Stimulated activated CD8-positive, alpha-beta memory T cell treated with anti-CD3 and anti-CD28 coated beads, Interleukin-7, amount 100 ng/mL, for 1 hour (primary cell): Measurements from ENCODE around the gene ZNF385D.
"Not testable (repeated sequence)": the region's sequence is repeated elsewhere in the genome, so short reads cannot be mapped to it uniquely, and the experiment has no call there.

Experiments used
- DNase-seq, 2 donors: peaks; one replicate each; pipeline ENCODE4 v3.0.0-alpha.2; 2020; ENCODE audit warnings: low read depth in 2 of 2

Gene ZNF385D

GRCh38 chr3:21446027-21446426 is 305.0 kb downstream of the ZNF385D start:
- no peak for DNase-seq

GRCh38 chr3:21441821-21442220 is 309.2 kb downstream of the ZNF385D start:
- DNase-seq, result no peak

- DNase-seq, result no peak
Measured at GRCh38 chr3:21436835-21437234, 314.2 kb downstream of the ZNF385D start.

- no peak for DNase-seq
Measured at GRCh38 chr3:21435871-21436270, 315.1 kb downstream of the ZNF385D start.

GRCh38 chr3:21434310-21434709 is 316.7 kb downstream of the ZNF385D start:
- DNase-seq, result no peak

GRCh38 chr3:21433751-21434150 is 317.3 kb downstream of the ZNF385D start:
- no peak for DNase-seq

- no peak for DNase-seq
Measured at GRCh38 chr3:21426920-21427319, 324.1 kb downstream of the ZNF385D start.

- DNase-seq, result no peak
Measured at GRCh38 chr3:21425715-21426114, 325.3 kb downstream of the ZNF385D start.

GRCh38 chr3:21421096-21421495 is 329.9 kb downstream of the ZNF385D start:
- no peak for DNase-seq

GRCh38 chr3:21417991-21418390 is 333.0 kb downstream of the ZNF385D start:
- DNase-seq, result no peak

GRCh38 chr3:21414506-21414905 is 336.5 kb downstream of the ZNF385D start:
- no peak for DNase-seq

- no peak for DNase-seq
Measured at GRCh38 chr3:21411058-21411457, 340.0 kb downstream of the ZNF385D start.

GRCh38 chr3:21409401-21409800 is 341.6 kb downstream of the ZNF385D start:
- no peak for DNase-seq

GRCh38 chr3:21407743-21408142 is 343.3 kb downstream of the ZNF385D start:
- DNase-seq, result no peak

GRCh38 chr3:21405671-21406667 is 345.0 kb downstream of the ZNF385D start:
- DNase-seq, result no peak

- DNase-seq, result no peak
Measured at GRCh38 chr3:21398461-21398860, 352.5 kb downstream of the ZNF385D start.

GRCh38 chr3:21393683-21394311 is 357.2 kb downstream of the ZNF385D start:
- no peak for DNase-seq

GRCh38 chr3:21392526-21392925 is 358.5 kb downstream of the ZNF385D start:
- DNase-seq, result no peak

GRCh38 chr3:21390856-21391255 is 360.2 kb downstream of the ZNF385D start:
- no peak for DNase-seq

GRCh38 chr3:21390136-21390535 is 360.9 kb downstream of the ZNF385D start:
- DNase-seq, result no peak

GRCh38 chr3:21387142-21387826 is 363.7 kb downstream of the ZNF385D start:
- DNase-seq, result not testable (repeated sequence)

GRCh38 chr3:21378036-21378435 is 373.0 kb downstream of the ZNF385D start:
- DNase-seq, result not testable (repeated sequence)
